Left ventricle myocardium superior (tissue), 1 donor: Measurements from ENCODE around the gene SPP1. TPM values are rescaled to one million over a fixed set of nuclear protein-coding genes. Genes with fewer than 3 reads are reported as not detected.
"Not testable (repeated sequence)": the region's sequence is repeated elsewhere in the genome, so short reads cannot be mapped to it uniquely, and the experiment has no call there.

ENCODE experiments used
- ATAC-seq: fragments of 200-7000 bp; cut with Tn5 transposase; one replicate; pipeline ENCODE4 v1.9.1; 2020; ENCODE audit warnings: mild to moderate bottlenecking, moderate library complexity
- DNase-seq: peaks from one replicate; pipeline ENCODE4 v3.0.0-alpha.2; 2020
- intact Hi-C: fragments of 100-400 bp; cut with micrococcal nuclease; formaldehyde crosslinking; loops from one replicate; pipeline ENCODE4 v1.11.0; 2022
- long read RNA-seq: library from polyadenylated mRNA; unstranded; transcript quantifications from one replicate; pipeline ENCODE4 v2.0.0, GENCODE V29; 2021
- total RNA-seq: library from RNA; stranded (reverse); fragmentation: NEBNext Ultra II Directional; extraction: Animal tissue kit (Norgen Biotek cat#: 25700); gene quantifications from one replicate; pipeline ENCODE4 v1.2.1, GENCODE V29; 2021
- donor health status: DM: no; HTN: yes; CAD: no; lungs with severe emphysema.

The SPP1 gene
- 2.7 TPM for total RNA-seq
- long read RNA-seq: 0 reads

DNA sequence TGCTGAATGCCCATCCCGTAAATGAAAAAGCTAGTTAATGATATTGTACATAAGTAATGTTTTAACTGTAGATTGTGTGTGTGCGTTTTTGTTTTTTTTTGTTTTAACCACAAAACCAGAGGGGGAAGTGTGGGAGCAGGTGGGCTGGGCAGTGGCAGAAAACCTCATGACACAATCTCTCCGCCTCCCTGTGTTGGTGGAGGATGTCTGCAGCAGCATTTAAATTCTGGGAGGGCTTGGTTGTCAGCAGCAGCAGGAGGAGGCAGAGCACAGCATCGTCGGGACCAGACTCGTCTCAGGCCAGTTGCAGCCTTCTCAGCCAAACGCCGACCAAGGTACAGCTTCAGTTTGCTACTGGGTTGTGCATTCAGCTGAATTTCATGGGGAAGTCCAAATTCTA lies at the start of gene SPP1:
Gene SPP1, plus strand, starts transcription at position 249 of the 400 bp plus-strand sequence. CDS start 1,182 bp downstream, outside the sequence.
- DNase-seq: no peak
- ATAC-seq: no peak
- intact Hi-C loops: loop anchor here (10.0 kb wide), 1 partner anchor 301 kb away; no protein-coding TSS in a partner anchor

DNA sequence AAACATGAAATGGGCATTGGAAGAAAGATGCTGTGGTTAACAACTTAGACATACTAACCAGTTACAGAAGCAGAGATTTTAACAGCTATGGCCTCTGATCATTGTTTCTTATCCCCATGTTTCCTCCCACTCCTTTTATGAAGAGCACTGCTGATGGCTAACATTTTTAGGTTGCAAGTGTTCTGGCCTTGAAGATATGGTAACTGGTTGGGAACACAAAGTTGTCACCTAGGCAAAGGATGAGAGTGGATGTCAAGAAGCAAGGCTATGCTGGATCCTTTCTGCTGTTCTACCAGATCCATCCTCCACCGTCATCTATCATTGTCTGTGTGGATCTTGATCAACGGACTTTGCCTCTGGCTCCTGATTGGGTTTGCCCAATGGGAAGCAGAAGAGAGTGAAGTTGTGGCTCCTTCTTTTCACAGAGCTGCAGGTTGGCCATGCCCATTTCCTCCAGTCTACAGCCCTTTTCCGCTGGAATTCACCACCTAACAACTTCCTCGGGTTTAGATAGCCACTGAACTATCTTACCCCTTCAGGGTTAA lies 48.9 kb upstream of the SPP1 start:
- DNase-seq: no peak
- ATAC-seq: no peak
- intact Hi-C loops: no loop called here

DNA sequence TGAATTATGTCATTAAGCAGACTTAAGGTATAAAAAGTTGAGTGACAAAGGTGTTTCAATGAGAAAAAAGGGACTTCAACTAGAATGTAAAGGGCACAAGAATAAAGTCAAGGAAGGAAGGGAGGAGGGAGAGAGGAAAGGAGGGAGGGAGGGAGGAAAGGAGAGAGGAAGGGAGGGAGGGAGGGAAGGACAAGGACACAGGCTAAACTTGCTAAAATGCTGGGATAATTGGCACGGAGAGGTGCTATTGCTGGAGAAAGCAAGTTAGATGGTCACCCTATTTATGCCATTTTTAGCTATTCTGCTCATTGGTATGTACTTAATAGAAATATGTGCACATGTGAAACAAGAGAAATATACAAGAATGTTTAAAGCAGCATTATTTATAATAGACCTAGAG lies 44.9 kb upstream of the SPP1 start:
- no peak for ATAC-seq
- no peak for DNase-seq
- intact Hi-C loops: no loop called here

DNA sequence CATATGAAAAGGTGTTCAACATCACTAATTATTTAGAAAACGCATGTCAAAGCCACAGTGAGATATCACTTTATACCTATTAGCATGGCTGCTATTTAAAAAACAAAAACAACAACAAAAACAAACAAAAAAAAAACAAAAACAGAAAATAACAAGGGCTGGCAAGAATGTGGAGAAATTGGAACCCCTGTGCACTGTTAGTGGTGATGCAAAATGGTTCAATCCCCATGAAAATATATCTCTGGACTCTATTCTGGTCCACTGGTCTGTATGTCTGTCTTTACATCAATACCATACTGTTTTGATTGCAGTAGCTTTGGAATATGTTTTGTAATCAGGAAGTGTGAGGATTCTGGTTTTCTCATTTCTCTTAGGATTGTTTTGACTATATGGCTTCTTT lies 43.6 kb upstream of the SPP1 start:
- ATAC-seq (no peak), DNase-seq (no peak)
- intact Hi-C loops: no loop called here

DNA sequence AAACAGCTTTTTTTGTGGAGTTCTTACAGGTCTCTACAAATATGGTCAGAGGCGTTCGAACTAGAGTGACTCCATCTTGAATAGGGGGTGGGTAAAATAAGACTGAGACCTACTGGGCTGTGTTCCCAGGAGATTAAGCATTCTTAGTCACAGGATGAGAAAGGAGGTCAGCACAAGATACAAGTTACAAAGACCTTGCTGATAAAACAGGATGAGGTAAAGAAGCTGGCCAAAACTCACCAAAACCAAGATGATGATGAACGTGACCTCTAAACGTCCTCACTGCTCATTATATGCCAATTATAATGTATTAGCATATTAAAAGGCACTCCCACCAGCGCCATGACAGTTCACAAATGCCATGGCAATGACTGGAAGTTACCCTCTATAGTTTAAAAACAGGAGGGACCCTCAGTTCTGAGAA lies 42.8 kb upstream of the SPP1 start:
- ATAC-seq: no peak
- no peak for DNase-seq
- intact Hi-C loops: no loop called here

DNA sequence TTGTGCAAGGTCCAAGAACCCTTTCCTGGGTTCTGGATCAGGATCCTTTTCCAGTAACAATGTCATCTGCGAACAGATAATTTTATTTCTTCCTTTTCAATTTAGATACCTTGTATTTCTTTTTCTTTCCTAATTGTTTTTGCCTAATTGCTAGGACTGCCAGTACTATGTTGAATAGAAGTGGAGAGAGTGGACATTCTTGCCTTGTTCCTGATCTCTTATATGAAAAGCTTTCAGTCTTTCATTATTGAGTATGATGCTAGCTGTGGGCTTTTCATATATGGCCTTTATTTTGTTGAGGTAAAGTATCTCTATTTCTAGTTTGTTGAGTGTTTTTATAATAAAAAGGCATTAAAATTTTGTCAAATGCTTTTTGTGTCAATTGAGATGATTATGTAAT lies 42.2 kb upstream of the SPP1 start:
- ATAC-seq (no peak), DNase-seq (no peak)
- intact Hi-C loops: no loop called here

DNA sequence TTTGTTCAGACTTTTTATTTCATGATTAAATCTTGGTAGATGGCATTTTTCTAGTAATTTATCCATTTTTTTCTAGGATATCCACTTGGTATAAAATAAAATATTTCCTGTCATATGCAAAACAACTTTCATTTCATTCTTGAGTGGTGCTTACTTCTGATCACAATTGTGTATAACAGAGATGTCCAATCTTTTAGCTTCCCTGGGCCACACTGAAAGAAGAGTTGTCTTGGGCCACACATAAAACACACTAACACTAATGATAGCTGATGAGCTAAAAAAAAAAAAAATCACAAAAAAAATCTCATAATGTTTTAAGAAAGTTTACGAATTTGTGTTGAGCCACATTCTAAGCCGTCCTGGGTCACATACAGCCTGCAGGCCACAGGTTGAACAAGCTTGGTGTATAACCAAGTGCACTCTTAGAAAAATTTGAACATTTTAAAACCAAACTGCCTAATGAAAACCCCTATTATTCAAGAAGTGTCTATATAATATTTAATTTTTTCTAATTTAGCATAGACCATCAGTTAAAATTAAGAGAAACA lies 41.3 kb upstream of the SPP1 start:
- no peak for DNase-seq
- intact Hi-C loops: no loop called here
- ATAC-seq: no peak

DNA sequence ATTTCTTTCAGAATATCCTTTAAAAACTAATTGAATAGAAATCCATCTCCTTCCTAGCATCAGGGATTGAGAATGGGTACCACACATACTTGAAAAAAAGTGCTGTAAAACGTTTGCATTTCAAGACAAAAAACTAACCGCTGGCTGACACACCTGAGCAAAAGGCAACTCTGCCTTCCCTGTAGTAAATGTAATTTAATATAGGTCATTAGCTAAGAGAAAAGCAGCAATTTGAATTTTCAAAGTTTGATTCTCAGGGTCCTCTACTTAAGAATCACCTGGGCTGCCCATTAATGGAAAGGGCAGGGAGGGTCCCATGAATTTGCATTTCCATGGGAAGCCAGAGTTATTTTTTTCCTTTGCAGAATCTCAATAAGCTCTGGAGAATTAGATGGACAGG lies 40.5 kb upstream of the SPP1 start:
- ATAC-seq (no peak), DNase-seq (no peak)
- intact Hi-C loops: no loop called here

DNA sequence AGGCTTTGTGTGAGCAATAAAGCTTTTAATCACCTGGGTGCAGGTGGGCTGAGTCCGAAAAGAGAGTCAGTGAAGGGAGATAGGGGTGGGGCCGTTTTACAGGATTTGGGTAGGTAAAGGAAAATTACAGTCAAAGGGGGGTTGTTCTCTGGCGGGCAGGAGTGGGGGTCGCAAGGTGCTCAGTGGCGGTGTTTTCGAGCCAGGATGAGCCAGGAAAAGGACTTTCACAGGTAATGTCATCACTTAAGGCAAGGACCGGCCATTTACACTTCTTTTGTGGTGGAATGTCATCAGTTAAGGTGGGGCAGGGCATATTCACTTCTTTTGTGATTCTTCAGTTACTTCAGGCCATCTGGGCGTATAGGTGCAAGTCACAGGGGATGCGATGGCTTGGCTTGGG lies 39.6 kb upstream of the SPP1 start:
- ATAC-seq, intact Hi-C loops, DNase-seq: not testable (repeated sequence)

DNA sequence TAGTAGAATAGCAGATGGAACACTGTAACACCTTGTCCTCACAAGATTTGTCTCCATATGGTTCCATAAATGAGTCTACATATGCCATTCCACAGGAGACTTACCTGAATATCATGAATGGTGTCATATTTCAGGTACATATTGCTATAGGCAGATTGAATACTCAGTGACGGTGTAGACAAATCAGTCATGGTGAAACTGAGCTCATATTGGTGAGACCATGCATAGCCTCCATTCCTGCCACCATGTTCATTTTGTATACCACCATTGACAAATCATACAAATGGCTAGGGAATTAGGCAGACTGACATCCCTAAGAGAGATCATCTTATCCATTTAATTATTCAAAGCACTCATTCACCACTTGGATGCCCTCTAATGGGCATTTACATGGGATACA lies 38.0 kb upstream of the SPP1 start:
- intact Hi-C loops: no loop called here
- no peak for ATAC-seq
- DNase-seq: no peak

DNA sequence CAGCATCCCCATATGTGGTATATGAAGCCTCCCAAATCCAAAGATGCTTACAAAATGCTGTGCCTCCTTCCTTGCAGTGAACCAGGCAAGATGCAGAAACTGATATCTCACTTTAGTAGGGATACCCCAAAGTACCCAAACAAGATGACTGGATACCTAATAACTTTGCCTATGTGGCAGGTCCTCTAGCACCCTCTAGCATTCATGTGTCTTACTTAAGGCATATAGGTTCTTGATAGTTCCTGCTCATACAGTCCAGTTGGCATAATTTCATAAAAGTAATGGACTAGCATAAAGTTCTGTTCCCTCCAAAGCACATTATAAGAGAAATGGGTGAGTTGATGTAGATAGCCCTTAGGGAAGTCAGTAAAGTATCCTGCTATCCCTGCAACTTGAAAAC lies 36.8 kb upstream of the SPP1 start:
- ATAC-seq: no peak
- DNase-seq: no peak
- intact Hi-C loops: no loop called here

DNA sequence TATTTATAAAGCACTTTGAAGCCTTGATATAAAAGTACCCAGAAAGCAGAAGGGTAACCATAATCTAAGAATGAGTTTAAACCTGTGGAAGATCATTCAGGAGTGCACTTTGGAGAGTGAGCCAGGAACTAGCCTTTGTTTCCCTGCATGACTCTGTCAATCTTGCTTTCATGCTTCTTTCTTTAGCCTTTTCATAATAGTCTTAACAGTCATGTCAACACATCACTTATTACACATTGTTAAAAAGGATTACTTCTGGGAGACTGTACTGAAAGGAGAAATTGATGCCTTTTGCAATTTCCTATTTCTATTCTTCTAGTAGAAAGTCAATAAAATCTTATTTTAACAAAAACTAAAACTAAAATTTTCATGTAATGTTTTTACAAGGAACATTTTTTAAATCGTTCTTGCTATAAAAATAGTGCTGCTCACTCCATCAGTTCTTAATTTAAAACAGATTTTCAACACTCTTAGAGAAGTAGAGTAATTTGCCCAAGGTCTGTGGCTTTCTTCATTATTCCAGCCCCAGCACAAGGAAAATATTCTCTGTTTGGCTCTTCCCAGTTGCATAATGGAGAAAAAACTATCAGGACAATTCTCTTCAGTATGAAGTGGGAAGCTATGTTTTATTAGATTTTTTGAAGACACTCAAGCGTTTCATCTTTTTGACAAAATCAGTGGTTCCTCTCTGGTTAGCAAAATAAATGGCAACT lies 35.4 kb upstream of the SPP1 start:
- ATAC-seq (no peak), DNase-seq (no peak)
- intact Hi-C loops: no loop called here

DNA sequence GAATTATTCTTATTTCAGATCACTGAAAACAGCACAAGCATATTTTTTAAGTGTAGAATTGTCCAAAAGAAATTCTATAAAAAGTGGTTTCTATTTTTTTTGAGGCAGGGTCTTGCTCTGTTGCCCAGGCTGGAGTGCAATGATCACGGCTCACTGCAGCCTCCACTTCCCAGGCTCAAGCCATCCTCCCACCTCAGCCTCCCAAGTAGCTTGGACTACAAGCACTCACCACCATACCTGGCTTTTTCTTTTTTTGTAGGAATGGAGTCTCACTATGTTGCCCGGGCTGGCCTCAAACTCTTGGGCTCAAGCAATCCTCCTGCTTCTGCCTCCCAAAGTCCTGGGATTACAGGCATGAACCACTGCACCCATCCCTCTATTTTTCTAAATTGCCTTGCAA lies 34.7 kb upstream of the SPP1 start:
- ATAC-seq, intact Hi-C loops, DNase-seq: not testable (repeated sequence)

DNA sequence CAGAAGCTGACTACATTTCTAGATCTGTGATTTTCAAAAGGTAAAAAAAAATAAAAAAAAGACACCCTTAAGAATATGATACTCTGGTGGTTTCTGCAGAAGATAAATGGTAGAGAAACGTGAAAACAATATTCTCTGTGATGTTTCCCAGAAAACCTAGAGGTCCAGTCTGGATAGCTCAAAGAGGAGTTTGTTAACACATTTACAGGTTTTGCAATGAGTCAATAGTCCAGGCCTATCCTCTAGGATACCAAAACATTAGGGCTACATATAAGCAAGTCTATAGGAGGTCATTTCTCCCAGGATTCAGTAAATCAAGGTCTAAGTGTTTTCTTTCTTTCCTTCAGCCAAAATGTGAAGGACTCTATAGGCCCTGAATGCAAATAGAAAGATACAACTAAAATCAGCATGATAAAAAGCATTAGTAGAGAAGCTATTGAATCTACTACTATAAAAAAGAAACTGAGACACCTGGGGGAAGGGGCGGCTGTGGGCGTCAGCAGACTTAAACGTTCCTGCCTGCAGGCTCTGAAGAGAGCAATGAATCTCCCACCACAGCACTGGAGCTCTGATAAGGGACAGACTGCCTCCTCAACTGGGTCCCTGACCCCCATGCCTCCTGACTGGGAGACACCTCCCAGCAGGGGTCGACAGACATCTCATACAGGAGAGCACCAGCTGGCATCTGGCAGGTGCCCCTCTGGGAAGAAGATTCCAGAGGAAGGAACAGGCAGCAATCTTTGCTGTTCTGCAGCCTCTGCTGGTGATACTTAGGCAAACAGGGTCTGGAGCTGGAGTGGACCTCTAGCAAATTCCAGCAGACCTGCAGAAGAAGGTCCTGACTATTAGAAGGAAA lies 33.7 kb upstream of the SPP1 start:
- intact Hi-C loops: no loop called here
- no peak for ATAC-seq
- DNase-seq: no peak

DNA sequence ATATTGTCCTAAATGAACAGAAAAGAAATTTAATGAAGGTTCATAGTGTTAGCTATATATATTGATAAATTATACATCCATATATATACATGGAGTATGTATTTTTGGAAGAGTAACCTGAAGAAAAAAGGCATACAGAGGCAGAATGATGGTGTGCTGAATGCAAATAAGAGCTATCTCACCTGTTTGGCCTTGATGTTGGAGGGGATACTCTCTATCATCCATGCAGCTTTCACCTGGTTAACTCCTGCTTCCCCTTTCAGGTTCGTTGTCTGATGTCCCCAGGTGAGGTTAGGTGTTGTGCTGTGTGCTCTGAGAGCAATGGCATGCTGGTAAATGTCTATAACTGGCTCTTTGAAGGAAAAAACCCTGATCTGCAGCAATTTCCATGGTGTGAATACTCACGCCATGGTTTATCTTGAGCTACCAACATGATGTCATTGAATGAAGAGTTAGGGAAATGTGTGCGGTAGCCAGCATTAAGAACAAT lies 31.8 kb upstream of the SPP1 start:
- ATAC-seq (no peak), DNase-seq (no peak)
- intact Hi-C loops: no loop called here

DNA sequence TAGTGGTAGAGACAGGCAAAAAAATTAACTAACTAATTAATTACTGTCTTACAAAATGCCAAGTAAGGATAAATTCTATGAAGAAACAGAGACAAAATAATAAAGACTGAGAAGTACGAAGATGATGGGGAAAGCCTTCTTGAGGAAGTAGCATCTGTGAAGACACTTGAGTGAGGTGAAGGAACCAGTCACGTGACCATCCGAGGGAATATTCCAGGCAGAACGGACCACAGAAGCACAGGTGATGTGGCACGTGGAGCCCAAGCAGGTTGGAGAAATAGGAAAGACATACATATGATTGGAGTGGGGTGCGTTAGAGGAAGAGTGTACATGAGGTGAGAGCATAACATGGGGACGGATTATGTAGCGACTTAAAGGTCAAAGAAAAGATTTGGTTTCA lies 30.5 kb upstream of the SPP1 start:
- DNase-seq (no peak), ATAC-seq (no peak)
- intact Hi-C loops: no loop called here

DNA sequence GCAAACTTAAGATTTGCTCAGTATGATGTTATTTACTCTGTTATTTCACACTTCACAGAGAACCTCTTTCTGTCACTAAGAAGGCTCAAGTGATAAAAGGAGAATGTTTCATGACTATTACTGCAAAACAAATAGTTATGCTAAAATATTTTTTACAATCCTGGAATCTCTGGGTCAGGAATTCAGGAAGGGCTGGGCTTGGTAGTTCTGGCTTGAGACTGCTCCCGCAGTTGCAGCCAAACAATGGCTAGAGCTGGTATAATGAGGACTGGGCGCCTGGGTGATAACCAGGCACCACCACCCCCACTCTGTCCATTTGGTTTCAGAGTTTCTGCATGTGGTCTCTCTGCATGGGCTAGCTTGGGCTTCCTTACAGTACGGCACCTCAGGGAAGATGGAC lies 28.7 kb upstream of the SPP1 start:
- ATAC-seq (no peak), DNase-seq (no peak)
- intact Hi-C loops: no loop called here

DNA sequence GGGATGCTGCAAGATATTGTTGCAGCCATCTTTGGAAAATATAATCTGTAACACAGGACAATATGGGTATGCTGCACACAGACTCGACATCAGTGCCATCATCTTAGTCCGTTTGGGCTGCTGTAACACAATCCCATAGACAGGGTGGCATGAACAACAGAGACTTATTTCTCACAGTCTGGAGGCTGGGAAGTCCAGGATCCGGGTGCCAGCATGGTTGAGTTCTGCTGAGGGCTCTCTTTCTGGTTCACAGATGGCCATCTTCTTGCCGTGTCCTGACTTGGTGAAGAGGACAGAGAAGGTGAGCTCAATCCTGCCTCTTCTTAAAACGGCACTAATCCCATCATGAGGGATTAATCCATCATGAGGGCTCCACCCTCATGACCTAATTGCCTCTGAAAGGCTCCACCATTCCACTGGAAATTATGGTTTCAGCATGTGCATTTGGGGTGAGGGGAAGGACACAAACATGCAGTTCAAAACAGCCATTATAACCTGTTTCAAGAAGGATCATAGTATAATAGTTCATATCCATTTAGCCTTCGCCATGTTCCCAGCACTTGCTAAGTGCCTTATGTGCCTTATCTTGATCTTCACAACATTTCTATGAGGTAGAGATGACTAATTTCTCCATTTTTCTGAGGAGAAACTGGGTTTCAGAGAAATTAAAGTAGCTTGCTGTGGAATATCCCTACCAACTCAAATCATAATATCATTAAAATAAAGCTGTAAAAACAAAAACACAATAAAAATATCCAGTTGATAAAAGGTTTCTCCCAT lies 27.9 kb upstream of the SPP1 start:
- DNase-seq (no peak), ATAC-seq (no peak)
- intact Hi-C loops: no loop called here

DNA sequence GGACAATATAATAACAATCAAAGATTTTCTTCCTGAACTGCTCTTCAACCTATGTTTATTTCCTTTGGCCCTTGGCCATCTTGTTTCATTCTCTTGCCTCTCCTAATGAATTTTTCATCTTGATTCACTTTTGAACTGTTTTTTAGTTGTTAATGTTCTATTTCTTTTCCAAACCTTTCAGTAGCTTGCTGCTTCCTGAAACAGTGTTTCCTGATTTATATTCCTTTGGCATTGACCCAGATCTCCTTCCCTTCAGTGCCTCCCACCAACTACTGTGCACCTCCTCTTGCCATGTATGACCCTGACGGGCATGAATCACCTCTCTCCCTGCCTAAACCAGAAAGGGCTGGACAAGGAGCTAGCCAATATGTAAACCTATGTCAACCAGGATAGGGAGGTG lies 25.6 kb upstream of the SPP1 start:
- no peak for DNase-seq
- no peak for ATAC-seq
- intact Hi-C loops: no loop called here
